ENCODE data around the gene MYT1.
"Not testable (repeated sequence)": the region's sequence is repeated elsewhere in the genome, so short reads cannot be mapped to it uniquely, and the experiment has no call there.

MYT1 gene

GRCh38 chr20:64279826-64280459, 115.7 kb downstream of the MYT1 start:
- DNase-seq: no peak

GRCh38 chr20:64280460-64280843, 116.2 kb downstream of the MYT1 start:
- no peak for DNase-seq

GRCh38 chr20:64283646-64284045, 119.4 kb downstream of the MYT1 start:
- no peak for DNase-seq

- DNase-seq: peak; percentile 44 to 56
Observed at GRCh38 chr20:64285579-64286446, 121.6 kb downstream of the MYT1 start.

- not testable (repeated sequence) for DNase-seq
Observed at GRCh38 chr20:64286447-64287263, 122.4 kb downstream of the MYT1 start.

- DNase-seq: not testable (repeated sequence)
Observed at GRCh38 chr20:64287264-64287590, 123.0 kb downstream of the MYT1 start.

Data from AML-193 (cell line).